ENCODE data around the gene ILF2.

The ILF2 gene

GRCh38 chr1:153633754-153634665, 36.8 kb downstream of the ILF2 start, which contains the start of gene CHTOP:
Gene CHTOP (plus strand): TSS chr1:153634066. CDS start chr1:153636589, 2,523 bp downstream.
- DNase-seq (ENCODE audit: low read depth, low spot score): peak; percentile 98
- in situ Hi-C loops (cut with HindIII; ENCODE audit: low sequenced_read_pairs): no loop called here
- H3K4me3 ChIP-seq (ENCODE audit: low read depth, low read length): peak within 1 kb of the TSS; percentile 98
- TF ChIP-seq CTCF (IDR thresholded peaks at IDR 0.05; ENCODE audit: low read depth, low read length): no peak

- in situ Hi-C loops (cut with HindIII; ENCODE audit: low sequenced_read_pairs): no loop called here
- TF ChIP-seq CTCF (IDR thresholded peaks at IDR 0.05; ENCODE audit: low read depth, low read length): no peak
- H3K4me3 ChIP-seq (ENCODE audit: low read depth, low read length): peak overlapping the region; percentile 98
- DNase-seq (ENCODE audit: low read depth, low spot score): no peak
Measured at GRCh38 chr1:153633161-153633753, 37.5 kb downstream of the ILF2 start.

- H3K4me3 ChIP-seq (ENCODE audit: low read depth, low read length): no peak overlapping the region
- TF ChIP-seq CTCF (IDR thresholded peaks at IDR 0.05; ENCODE audit: low read depth, low read length): no peak
- DNase-seq (ENCODE audit: low read depth, low spot score): no peak
- in situ Hi-C loops (cut with HindIII; ENCODE audit: low sequenced_read_pairs): no loop called here
Measured at GRCh38 chr1:153631047-153632022, 39.5 kb downstream of the ILF2 start.

- in situ Hi-C loops (cut with HindIII; ENCODE audit: low sequenced_read_pairs): no loop called here
- no peak overlapping the region for H3K4me3 ChIP-seq (ENCODE audit: low read depth, low read length)
- no peak for TF ChIP-seq CTCF (IDR thresholded peaks at IDR 0.05; ENCODE audit: low read depth, low read length)
- no peak for DNase-seq (ENCODE audit: low read depth, low spot score)
Measured at GRCh38 chr1:153630384-153630783, 40.4 kb downstream of the ILF2 start.

GRCh38 chr1:153629971-153630370, 40.8 kb downstream of the ILF2 start:
- in situ Hi-C loops (cut with HindIII; ENCODE audit: low sequenced_read_pairs): no loop called here
- no peak for DNase-seq (ENCODE audit: low read depth, low spot score)
- no peak for TF ChIP-seq CTCF (IDR thresholded peaks at IDR 0.05; ENCODE audit: low read depth, low read length)
- no peak overlapping the region for H3K4me3 ChIP-seq (ENCODE audit: low read depth, low read length)

- H3K4me3 ChIP-seq (ENCODE audit: low read depth, low read length): no peak overlapping the region
- TF ChIP-seq CTCF (IDR thresholded peaks at IDR 0.05; ENCODE audit: low read depth, low read length): no peak
- in situ Hi-C loops (cut with HindIII; ENCODE audit: low sequenced_read_pairs): no loop called here
- no peak for DNase-seq (ENCODE audit: low read depth, low spot score)
Measured at GRCh38 chr1:153629343-153629665, 41.5 kb downstream of the ILF2 start.

All from astrocyte of the spinal cord (primary cell).